GM18498 (cell line): ENCODE measurements around the gene JAG1.

Experiments
- ATAC-seq: cut with Tn5 transposase; IDR thresholded peaks from one replicate; pipeline ENCODE4 v1.9.1; 2021; ENCODE audit warnings: mild to moderate bottlenecking, moderate library complexity; ENCODE audit not compliant: unreplicated experiment

Gene JAG1

GRCh38 chr20:10699941-10700340 is 26.1 kb upstream of the JAG1 start:
- no peak for ATAC-seq

DNA sequence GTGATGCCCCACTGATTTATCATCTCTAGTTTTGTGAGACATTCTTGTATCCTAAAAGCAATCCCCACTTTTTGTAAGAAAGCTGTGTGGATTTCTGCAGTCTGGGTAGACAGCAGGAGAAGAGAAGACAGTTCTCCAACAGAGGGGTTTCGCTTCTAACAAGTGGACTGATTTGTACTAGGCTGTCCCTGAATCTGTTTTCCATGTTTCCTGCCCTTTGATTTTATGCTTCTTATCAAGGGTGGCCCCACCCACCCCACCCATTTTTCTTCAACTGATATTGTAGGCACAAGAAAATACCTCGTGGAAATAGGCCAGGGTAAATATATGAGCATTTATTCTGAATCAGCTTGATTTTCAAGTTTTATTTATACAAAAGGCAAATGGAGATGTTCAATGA is 25.7 kb upstream of the JAG1 start:
- ATAC-seq: no peak

- ATAC-seq: no peak
Observed at GRCh38 chr20:10696650-10697049, 22.9 kb upstream of the JAG1 start.

GRCh38 chr20:10689385-10689784 is 15.6 kb upstream of the JAG1 start:
- no peak for ATAC-seq

- ATAC-seq: no peak
Observed at GRCh38 chr20:10687895-10688294, 14.1 kb upstream of the JAG1 start.

DNA sequence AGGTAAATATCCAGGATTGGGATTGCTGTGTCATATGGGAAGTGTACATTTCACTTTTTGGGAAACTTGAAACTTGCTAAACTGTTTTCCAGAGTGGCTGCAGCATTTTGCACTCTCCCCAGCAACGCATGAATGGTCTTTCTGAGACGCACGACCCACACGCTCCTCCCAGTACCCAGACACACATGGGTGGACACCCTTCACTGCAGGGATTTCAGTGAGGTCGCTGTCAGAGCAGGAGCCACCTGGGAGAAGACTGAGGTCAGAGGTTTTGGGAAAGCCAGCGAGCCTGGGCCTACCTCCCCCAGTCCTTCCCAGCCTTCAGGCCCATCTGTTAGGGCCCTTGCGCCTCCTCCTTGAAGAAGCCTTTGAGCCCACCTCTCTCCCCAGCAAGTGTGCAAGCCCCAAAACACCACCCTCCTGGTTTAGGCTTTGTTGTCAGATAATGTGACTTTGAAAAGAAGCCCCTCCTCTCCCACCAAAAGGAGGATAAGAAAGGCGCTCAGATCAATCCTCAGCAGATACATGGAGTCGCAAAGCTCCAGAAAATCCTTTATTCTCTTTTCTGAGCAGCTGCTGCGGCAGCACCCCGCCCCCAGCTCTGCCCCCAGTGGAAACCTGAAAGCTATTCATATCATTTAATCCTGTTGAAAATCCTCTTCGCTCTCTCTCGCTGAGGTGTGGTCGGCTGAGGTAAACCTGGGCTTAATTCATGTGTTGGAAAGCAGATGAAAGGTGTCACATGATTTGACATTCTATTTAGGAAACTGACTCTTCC is 12.7 kb upstream of the JAG1 start:
- ATAC-seq: no peak

GRCh38 chr20:10683537-10683936 is 9.7 kb upstream of the JAG1 start:
- ATAC-seq: no peak

DNA sequence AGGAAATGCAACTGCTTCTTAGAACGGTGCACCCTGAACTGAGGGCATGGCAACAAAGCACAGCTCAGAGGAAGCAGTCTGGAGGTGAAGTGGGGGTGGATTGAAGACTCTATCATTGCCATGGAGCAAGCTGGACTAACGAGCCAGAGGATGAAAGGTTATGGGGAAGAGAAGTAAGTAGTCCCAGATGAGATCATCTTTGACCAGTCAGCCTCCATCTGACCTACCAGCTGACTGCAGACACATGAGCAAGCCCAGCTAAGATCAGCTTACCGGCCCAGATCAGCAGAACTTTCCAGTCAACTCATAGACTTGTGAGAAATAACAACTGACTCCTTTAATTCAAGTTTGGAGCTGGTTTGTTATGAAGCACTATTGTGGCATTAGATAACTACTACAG is 9.1 kb upstream of the JAG1 start:
- ATAC-seq: no peak

DNA sequence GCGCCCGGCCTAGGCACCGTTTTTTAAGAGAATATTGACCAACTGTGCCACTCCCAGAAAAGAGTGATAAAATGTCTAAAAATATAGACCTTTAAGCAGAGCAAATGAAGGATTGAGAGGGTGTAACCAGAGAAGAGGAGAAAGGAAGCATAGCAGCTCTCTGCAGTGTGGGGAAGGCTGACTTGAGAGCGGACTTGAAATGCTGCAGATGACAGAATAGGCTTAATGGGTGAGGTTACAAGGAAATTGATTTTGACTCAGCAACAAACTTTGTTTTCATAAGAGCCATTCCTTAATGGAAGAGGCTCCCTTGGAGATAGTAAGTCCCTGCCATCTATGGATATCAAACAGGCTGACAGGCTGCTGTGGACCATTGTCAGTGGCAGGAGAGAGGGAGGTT is 7.7 kb upstream of the JAG1 start:
- no peak for ATAC-seq

DNA sequence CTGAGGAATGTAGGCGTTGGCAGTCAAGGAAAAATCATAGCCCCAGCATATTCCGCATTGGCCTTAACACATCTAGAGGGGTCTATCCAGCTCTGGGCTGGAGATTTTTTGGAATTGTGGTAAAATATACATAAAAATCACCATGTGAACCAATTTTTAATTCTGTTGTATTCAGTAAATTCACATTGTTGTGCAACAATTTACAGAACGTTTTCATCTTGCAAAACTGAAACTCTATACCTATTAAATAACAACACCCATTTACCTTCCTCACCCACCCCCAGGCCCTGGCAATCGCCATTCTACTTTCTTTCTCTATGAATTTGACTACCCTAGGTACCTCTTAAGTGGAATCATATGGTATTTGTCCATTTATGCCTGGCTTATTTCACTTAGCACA is 6.8 kb upstream of the JAG1 start:
- ATAC-seq: no peak

GRCh38 chr20:10679269-10679668 is 5.5 kb upstream of the JAG1 start:
- ATAC-seq: no peak

GRCh38 chr20:10676518-10676917 is 2.7 kb upstream of the JAG1 start:
- no peak for ATAC-seq

DNA sequence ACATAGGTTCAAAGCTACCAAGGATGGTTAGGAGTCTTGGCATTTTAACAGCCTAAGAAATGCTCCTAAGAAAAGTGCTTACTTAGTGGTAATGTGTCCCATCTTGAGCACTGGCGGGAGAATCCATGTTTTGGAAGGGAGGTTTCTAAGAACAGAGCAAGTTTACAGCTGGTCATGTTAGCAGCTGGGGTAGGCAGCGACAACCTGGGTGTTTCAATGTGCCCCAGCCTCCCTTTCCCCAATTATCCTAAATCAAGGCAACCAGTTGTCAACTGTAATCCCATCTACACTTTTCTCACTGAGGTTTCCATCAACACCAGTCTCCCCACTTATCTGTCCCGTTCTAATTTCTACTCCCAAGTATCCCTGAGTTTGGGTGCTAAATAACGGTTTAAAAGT is 1.6 kb upstream of the JAG1 start:
- ATAC-seq: no peak

GRCh38 chr20:10674684-10675449 is 1.1 kb upstream of the JAG1 start:
- ATAC-seq: peak; percentile 50

DNA sequence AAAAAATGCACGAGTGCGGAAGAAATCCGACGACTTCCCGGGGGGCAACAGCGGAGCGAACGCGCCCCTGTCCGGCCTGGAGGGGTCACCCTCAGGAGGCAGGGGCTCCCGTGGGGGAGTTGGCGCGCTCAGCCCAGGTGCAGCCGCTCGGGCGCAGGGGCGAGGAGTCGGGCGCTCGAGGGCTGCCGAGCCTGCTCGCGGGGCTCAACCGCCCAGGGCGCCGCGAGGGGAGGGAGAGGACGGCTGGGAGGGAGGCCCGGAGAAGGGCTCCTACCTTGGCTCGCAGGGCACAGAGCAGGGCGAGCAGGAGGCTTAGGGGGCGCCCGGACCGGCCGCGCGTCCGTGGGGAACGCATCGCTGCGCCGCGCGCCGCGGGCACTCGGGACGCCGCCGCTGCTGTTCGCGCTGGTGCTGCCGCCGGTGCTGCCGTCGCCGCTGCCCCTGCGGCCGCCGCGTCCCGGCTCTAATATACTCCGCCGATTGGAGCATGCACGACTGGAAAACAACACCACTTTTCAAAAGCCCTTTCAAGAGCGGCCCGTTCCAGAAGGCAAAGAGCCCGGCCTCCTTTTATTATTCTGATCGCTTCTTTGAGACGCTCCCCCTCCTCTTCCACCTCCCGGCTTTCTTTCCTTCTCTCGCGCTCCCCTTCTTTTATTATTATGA is 490 bp downstream of the JAG1 start:
- ATAC-seq: no peak

DNA sequence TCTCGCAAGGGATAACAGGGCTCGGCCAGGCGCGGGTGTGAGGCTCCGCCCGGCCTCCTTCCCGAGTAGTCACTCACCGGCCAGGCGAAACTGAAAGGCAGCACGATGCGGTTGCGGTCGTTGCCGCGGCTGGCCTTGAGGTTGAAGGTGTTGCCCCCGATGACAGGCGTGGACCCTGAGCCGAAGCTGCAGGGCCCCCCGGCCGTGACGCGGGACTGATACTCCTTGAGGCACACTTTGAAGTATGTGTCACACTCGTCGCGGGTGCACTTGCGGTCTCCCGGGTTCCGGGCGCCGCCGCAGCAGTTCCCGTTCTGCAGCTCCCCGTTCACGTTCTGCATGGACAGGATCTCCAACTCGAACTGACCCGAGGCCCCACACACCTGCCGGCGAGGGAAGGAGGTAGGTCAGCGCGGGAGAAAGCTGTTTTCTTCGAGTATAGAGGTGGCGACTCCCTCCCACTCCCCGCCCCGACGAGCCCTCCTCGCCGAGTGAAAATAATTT is 1.1 kb downstream of the JAG1 start:
- ATAC-seq: no peak

DNA sequence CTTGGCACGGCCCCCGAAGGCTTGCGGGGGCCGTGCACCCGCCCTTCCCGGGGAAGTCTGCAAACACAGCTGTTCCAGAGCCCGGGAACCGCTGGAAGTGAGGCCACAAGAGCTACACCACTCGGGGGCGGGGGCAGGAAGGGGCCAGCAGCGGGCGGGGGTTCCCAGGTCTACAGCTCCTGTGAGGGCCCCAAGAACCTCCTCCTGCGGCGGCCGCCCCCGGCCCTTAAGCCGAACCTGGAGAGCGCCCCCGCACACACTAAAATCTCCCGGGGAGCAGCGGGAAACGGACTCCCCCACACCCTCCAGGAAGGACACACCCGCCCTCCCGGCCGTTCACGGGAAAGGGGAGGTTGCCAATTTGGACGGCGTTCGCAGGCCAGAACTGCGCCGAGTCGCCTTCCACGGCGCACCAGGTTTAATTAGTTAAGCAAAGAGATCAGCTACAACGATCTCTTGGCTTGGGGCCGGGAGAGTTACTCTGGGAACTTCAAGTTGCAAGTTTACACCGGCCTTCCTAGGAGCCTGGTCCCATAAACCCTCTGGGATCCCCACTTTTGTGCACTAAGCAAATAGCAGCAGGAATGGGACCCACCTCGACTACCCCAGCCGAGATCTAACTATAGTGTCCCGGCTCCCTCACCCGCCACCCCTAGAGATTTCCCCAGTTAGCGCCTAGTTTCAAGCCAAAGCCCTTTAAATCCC is 1.7 kb downstream of the JAG1 start:
- ATAC-seq: no peak

GRCh38 chr20:10671221-10671918 is 2.4 kb downstream of the JAG1 start:
- peak; percentile 35 for ATAC-seq

DNA sequence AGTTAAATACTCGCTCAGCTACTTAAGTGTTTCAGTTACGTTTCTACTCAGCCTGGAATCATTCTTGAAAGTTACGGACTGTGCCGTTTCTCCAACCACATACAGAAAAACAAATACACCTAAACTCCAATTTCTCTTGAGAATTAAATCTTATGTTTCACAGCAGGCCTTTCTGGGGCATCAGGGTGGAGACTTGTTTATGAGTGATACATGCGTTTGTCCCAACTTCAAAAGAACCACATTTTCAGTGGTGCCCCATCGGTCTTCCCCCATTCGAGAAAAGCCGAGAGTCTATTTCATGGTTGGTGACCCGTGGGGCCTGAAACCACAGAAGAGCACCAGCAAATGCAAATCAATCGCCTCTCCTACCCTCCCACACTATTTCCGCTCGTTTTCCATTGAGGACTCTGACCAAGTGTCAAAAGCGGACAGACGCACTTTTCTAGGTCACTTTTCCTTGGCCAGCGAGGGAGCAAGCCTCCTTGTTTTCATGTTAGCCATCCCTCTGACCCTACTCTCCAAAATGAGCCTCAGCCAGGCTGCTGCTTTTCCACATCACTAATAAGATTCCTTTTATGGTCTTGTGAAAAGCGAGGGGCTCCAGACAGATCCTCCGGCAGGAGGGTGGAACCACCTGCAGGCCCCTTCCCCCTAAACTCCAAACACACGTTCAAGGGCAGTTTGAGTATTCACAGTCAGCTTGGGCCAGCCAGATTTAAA is 3.1 kb downstream of the JAG1 start:
- ATAC-seq: peak; percentile 27
